AG09309 (cell line): ENCODE results near the gene KIF20B.
A peak's percentile ranks its signal among the peaks of the same experiment; 100 is the strongest.

Source experiments
- DNase-seq: peaks from one replicate; pipeline ENCODE4 v3.0.0-alpha.2; 2010; ENCODE audit warnings: low read depth
- H3K4me3 ChIP-seq: 2 replicates; pipeline ENCODE4 v1.5.1; 2011; ENCODE audit warnings: mild to moderate bottlenecking, low read depth, low read length, moderate library complexity; ENCODE audit not compliant: control insufficient read depth
- TF ChIP-seq, protein P1 (sequence below): IDR thresholded peaks from 2 replicates; pipeline ENCODE4 v1.5.1; 2011; ENCODE audit warnings: mild to moderate bottlenecking, low read depth, low read length, inconsistent platforms; ENCODE audit not compliant: insufficient read depth, control insufficient read depth; ENCODE audit errors: missing control alignments

The KIF20B gene

DNA sequence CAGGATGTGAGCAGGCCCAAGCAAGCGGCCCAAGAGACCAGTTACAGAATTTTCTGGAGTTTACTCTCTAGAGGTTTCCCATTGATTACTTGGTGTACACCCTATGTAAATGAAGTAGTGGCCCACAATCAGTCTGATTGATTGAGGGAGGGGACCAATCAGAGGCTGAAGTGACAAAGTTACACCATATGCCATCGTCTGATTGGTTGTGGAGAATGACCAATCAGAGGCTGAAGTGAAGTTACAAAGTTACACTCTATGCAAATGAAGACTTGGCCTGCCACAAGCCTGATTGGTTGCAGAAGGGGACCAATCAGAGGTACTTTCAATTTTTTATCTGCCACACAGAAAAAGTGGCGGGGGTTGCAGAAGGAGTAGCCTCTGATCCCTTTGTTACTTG is 83.7 kb downstream of the KIF20B start:
- no peak overlapping the region for H3K4me3 ChIP-seq
- no peak for DNase-seq
- TF ChIP-seq, protein P1, sequence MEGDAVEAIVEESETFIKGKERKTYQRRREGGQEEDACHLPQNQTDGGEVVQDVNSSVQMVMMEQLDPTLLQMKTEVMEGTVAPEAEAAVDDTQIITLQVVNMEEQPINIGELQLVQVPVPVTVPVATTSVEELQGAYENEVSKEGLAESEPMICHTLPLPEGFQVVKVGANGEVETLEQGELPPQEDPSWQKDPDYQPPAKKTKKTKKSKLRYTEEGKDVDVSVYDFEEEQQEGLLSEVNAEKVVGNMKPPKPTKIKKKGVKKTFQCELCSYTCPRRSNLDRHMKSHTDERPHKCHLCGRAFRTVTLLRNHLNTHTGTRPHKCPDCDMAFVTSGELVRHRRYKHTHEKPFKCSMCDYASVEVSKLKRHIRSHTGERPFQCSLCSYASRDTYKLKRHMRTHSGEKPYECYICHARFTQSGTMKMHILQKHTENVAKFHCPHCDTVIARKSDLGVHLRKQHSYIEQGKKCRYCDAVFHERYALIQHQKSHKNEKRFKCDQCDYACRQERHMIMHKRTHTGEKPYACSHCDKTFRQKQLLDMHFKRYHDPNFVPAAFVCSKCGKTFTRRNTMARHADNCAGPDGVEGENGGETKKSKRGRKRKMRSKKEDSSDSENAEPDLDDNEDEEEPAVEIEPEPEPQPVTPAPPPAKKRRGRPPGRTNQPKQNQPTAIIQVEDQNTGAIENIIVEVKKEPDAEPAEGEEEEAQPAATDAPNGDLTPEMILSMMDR, result no peak

DNA sequence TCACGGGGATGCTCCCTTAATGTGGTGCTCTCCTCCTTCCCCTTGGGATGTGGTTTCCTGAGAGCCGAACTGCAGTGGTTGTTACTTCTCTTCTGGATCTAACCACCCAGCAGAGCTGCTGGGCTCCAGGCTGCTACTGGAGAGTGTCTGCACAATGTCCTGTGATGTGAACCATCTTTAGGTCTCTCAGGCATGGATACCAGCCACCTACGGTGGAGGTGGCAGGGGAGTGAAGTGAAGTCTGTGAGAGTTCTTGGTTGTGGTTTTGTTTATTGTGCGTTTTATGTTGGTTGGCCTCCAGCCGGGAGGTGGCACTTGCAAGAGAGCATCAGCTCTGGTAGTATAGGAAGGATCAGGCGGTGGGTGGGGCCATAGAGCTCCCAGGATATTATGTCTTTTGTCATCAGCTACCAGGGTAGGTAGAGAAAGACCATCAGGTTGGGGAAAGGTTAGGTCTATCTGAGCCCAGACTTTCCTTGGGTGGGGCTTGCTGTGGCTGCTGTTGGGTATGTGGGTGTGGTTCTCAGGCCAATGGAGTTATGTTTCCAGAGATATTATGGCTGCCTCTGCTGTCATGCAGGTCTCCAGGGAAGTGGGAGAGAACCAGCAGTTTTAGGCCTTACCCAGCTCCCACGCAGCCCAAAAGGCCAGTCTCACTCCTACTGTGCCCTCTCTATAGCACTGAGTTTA is 87.9 kb downstream of the KIF20B start:
- TF ChIP-seq, protein P1, result no peak

DNA sequence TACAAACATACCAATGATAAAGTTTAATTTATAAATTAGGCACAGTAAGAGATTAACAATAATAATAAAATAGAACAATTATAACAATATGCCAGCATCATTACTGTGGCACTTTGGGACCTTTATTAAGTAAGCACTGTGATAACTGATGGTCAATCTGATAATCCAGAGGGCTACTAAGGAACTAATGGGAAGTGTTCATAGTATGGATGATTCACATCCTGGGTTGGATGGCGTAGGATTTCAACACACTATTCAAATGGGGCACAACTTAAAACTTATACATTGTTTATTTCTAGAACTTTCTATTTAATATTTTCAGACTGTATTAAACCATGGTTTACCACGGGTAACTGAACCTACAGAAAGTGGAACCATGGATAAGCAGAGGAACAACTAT is 90.8 kb downstream of the KIF20B start:
- no peak for DNase-seq
- no peak overlapping the region for H3K4me3 ChIP-seq
- TF ChIP-seq, protein P1, result no peak

More for the DNA sequence above, 87.9 kb downstream of the KIF20B start:
- no peak for DNase-seq
- no peak overlapping the region for H3K4me3 ChIP-seq

DNA sequence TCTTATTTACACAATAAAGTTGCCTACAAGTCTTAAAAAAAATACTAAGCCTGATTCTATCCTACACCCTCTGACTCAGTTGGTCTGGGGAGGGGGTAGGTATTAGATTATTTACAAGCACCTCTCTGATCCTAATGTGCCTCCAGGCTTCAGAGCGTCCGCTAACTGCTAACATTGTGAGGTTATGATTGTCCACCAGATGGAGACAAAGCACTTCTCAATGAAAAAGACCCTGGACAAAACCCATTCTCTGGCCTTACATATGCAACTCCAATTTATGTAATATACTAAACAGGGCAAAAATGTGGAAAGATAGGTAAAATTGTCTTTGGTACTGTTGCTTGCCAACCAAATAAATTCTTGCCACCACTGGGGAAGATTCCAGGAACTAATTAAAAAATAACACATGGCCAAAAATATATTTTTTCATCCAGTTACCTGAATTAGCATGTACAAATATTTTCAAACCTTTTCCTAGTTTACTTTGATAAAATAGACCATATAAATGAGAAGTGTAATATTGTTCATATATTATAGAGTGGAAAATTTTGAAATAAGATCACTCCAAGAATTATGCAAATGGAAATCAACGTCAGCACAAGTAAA is 92.4 kb downstream of the KIF20B start:
- DNase-seq, result peak; percentile 33
- H3K4me3 ChIP-seq, result no peak overlapping the region
- TF ChIP-seq, protein P1, result peak; percentile 72

DNA sequence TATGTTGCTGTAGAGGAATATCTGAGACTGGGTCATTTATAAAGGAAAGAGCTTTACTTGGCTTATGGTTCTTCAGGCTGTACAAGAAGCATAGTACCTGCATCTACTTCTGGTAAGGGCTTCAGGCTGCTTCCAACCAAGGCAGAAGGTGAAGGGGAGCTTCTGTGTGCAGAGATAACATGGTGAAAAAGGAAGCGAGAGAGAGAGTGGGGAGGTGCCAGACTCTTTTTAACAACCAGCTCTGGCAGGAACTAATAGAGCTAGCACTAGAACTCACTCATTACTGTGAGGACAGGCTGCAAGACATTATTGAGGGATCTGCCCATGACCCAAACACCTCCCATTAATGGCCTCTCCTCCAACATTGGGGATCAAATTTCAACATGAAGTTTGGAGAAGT is 94.5 kb downstream of the KIF20B start:
- TF ChIP-seq, protein P1, result no peak
- no peak for DNase-seq
- no peak overlapping the region for H3K4me3 ChIP-seq

DNA sequence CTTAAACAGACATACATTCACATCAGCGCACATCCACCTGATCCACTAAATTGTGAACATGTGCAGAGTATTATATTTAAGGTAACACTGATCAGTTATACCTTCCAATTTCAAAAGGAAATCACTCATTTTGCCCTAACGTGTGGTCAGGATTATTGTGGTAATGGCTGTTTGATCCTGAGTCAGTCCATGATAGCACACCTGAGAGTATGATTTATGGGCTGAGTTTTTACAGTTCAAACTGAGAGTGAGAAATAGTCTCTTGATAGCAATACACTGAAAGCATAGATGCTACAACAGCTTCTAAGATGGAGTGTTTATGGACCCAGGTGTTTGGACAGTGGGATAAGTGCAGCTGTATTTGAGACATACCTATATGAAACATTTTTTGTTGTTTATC is 96.7 kb downstream of the KIF20B start:
- no peak overlapping the region for H3K4me3 ChIP-seq
- TF ChIP-seq, protein P1, result no peak
- no peak for DNase-seq
